Activated CD4-positive, alpha-beta T cell treated with anti-CD3 and anti-CD28 coated beads, Interleukin-2, amount 50 U/mL, for 24 hours (primary cell): ENCODE data around the gene THOP1.

Experiments
- DNase-seq, 2 donors: peaks; one replicate each; pipeline ENCODE4 v3.0.0-alpha.2; 2020; ENCODE audit warnings: low read depth in 1 of 2, low spot score in 1 of 2

THOP1 gene

DNA sequence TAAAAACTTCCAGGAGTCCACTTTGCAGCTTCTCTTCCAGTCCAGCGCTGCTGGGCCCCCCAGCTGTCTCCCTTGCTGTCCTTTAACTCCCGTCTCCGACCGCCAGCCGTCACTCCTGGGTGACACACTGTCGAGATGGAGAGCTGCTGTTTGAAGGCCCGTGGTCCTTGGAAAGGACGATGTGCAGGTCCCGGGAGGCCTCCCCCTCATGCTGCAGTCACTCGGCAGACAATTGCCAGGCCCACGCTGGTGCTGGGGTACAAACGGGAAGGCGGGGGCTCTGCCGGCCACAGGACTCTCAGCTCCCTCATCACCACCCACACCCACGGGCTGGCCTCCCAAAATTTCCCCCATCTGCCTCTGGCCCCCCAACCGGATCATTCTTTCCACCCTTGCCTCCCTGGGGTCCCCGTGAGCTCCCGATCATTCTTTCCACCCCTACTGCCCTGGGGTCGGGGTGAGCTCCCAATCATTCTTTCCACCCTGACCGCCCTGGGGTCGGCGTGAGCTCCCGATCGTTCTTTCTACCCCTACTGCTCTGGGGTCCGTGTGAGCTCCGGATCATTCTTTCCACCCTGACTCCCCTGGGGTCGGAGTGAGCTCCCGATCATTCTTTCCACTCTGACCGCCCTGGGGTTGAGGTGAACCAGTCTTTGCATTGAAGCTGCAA, 18.3 kb downstream of the THOP1 start:
- no peak for DNase-seq

DNA sequence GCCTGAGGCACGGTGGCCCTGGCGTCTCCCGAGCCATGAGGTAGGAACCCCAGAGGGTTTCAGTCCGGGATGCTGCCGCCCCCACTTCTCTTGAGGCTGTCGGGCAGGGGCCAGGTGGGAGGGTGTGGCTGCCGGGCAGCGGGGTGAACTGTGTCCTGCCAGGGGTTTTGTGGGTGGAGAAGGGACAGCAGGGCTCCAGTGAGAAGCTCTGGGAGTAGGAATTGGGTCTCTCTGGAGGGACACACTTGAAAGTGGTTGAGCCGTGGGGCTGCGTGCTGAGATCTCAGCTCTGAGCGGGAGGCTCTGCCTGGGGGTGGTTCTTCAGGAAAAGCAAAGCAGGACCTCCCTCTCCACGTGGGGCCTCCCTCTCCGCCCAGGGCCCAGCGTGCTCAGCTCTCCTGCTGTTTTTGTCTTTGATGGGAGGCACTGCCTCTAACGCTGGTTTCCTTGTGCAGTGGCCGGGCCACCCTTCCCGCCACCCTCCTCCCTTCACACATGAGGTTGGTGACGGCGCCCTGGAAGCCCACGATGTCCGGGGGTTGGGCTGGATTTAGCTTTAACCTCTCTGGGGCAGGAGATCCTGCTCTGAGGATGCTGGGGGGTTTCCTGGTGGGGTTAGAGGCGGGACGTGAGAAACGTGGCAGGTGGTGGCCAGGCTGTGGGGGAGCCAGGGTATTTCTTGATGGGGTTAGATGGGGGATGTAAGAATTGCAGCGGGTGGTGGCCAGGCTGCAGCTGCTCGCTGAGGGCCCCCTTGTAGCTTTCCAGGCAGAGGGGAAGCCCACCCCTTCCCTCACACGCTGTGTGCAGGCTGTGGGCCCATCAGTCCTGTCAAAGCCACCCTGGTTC, 19.1 kb downstream of the THOP1 start:
- DNase-seq = no peak

DNA sequence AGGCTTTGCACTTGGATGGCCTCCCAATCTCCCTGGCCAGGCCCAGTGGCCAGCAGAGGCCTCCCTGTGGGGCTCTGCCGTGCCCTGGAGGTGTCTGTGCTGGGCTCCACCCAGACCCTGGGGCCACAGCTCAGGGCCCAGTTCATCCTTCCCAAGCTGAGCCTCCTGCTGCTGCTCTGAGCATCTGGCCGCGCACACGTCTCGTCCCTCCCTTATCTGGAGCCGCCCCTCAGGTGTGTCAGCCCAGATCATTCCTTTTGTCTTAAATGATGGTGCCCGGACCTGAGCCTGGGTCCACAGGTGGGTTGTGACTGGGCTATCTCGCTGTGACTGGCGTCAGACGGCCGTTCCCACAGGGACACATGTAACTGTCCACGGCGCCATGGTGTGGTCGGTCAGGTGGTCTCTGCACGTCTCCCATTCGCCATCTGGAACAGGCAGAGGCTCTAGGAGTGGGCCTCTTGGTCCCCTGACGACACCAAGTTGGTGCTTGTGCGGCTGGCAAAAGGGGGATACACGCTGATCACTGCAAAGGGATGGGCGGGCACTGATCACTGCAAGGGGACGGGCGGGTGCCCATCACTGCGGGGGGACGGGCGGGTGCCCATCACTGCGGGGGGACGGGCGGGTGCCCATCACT, 20.1 kb downstream of the THOP1 start:
- DNase-seq = no peak

DNA sequence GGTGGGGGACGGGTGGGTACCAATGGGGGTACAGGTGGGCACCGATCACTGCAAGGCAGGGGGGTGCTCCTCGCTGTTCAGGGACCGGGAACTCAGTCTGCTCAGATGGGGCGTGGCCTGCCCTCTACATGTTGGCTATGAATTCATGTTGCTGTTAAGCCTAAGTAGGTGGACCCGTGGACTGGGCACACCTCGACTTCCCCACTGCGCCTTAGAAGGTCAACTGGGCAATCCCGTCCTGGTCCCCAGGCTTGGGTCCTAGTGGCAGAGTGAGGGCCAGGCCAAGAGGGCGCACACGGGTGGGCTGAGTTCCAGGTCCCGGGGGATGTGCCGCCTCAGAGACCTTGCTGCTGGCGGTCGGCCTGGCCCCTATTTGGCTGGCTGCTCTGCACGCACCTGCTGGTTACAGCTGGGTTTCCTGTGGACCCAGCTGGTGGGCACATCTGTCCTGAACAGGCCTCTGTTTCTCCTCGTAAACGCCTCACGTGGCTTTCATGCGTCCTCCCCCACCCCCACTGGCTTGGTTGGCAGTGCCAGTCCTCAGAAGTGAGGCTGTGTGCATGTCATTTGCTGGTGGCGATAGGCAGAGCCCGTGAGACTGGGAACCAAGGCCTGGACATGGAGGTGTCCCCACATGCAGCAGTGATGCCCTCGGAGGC, 20.8 kb downstream of the THOP1 start:
- no peak for DNase-seq

DNA sequence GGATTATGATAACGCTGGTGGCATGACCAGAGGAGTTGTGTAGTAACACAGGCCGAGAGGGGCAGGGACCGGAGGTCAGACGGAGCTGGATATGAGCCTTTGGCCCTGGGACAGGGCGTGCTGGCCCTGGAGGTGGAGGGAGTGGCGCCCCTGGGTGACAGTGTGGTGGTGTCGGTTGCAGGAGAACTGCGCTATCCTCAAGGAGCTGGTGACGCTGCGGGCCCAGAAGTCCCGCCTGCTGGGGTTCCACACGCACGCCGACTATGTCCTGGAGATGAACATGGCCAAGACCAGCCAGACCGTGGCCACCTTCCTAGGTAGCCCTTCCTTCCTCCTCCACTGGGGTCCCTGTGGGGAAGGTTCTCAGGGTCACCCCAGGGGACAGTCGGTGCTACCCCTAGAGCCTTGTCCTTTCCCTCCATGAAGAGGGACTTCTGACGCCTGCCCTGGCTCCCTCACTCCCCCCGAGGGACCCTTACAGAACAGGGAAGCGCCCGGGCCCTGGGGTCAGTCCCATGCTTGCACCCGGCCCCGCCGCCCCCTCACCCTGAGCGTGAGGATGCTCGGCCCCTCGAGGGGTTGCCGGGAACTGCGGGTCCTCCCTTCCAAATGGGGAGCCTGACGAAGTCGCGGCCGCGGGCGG, 21.6 kb downstream of the THOP1 start:
- DNase-seq = no peak

DNA sequence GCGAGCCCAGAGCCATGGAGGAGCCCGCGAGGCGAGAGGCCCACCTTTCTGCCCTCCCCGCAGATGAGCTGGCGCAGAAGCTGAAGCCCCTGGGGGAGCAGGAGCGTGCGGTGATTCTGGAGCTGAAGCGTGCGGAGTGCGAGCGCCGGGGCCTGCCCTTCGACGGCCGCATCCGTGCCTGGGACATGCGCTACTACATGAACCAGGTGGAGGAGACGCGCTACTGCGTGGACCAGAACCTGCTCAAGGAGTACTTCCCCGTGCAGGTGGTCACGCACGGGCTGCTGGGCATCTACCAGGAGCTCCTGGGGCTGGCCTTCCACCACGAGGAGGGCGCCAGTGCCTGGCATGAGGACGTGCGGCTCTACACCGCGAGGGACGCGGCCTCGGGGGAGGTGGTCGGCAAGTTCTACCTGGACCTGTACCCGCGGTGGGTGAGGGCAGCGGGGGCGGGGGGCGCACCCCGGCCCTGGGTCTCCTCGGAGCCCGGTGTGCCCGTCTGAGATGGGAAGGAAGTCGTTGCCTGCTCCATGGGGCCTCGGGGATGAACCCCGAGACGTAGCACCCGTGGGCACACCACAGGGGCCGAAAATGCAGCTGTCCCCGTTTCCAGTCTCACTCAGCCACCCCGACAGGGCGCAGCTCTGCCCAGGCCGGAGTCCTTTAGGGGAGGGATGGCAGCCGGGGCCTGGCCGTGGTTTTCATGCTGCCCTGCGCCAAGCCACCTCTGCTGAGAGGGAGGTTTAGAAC, 22.3 kb downstream of the THOP1 start:
- DNase-seq = no peak

DNA sequence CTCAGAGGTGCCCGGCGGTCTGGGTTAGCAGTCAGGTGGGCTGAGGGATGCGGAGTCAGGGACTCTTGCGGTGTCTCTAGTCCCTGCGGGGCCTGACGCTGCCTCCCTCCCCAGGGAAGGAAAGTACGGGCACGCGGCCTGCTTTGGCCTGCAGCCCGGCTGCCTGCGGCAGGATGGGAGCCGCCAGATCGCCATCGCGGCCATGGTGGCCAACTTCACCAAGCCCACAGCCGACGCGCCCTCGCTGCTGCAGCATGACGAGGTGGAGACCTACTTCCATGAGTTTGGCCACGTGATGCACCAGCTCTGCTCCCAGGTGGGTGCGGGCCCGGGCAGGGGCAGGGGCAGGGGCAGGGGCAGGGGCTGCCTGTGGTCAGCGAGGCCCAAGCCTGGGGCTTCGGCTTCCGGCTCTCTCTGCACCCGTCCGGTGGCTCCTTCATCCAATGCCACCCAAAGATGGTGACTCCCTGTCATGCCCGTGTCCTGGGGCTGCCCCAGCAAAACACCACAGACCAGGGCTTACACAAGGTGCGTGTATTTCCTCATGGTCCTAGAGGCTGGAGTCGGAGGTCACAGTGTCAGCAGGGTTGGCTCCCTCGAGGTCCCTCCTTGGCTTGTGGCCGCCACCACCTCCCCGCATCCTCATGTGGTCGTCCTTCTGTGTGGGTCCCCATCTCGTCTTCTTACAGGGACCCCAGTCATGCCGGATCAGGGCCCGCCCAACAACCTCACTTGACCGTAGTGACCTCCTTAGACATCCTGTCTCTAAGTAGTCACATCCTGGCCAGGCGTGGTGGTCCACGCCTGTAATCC, 23.0 kb downstream of the THOP1 start:
- no peak for DNase-seq

DNA sequence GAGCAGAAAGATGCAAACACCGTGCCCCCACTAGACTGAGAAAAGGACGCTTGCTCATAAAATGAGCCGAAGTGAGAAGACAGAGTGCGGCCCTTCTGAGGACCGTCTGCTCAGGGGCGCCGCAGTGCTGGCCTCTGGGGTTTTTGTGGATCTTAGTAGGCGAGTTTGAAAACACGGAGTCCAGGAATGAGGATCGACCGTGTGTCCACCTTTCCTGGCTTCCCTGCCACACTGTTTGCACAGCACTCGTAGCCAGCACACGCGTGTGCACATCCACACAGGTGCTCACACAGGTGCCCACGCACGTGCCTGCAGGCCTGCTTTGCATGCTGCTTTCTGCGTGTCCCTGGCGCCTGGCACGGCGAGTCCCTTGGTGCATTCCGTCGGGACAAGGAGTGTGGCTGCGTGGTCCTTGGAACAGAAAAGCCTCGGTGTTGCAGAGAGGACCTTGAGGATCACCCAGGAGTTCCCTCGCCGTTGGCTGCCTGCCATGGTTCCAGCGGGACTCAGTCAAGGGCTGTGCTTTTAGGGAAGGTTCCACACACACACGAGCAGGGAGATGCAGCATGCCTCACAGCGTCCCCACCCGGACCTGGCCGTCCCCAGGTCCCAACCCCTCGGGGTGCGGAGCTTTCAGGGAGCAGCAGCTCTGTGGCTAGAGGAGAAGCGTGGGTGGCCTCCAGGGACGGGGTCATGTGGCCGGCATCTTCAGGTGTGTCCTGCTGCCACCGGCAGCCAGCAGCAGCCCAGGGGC, 24.3 kb downstream of the THOP1 start:
- no peak for DNase-seq

DNA sequence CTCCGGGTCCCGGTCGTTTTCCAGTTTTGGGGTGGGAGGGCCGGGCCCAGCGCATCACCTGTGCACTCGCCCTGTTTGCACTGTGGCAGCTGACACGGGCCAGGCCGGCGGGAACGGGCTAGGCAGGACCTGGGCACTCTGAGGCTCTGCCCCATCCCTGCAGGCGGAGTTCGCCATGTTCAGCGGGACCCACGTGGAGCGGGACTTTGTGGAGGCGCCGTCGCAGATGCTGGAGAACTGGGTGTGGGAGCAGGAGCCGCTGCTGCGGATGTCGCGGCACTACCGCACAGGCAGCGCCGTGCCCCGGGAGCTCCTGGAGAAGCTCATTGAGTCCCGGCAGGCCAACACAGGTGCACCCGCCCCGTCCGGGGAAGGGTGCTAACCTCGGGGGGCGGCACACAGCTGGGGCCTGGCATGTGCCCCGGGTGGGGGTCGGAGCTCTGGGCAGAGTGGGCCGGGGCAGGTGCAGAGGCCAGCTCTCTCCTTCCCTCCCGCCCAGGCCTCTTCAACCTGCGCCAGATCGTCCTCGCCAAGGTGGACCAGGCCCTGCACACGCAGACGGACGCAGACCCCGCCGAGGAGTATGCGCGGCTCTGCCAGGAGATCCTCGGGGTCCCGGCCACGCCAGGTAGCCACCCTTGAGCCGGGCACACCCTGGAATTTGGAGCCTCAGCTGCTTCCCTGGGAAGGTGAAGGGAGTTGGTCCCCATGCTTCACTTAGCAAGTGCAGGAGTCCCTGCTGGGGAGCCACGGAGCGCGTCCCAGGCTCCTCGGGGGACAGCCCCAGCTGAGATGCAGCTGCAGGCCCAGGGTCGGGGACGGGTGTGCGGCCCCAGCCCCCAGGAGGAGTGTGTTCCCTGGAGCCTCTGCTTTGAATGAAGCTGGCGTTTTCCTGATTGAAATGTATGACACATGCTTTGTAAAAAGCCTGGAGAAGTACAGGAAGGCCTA, 25.1 kb downstream of the THOP1 start:
- no peak for DNase-seq

DNA sequence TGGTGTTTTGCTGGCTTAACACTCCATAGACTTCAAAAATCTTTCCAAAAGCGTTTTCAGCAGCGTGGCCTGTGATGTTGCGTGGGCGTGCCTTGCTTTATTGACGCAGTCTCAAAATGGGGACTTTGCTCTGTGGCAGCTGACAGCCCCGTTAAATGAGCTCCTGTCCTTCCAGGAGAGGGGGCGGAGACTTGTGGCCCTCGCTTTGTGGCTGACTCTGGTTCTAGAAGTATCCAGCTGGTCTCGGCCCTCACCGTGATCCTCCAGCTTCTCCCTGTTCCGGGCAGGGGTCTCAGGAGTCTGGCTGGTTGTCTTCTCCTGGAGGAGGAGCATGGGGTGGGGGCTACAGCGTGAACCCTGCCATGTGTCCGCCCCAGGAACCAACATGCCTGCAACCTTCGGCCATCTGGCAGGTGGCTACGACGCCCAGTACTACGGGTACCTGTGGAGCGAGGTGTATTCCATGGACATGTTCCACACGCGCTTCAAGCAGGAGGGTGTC, 26.0 kb downstream of the THOP1 start:
- no peak for DNase-seq

DNA sequence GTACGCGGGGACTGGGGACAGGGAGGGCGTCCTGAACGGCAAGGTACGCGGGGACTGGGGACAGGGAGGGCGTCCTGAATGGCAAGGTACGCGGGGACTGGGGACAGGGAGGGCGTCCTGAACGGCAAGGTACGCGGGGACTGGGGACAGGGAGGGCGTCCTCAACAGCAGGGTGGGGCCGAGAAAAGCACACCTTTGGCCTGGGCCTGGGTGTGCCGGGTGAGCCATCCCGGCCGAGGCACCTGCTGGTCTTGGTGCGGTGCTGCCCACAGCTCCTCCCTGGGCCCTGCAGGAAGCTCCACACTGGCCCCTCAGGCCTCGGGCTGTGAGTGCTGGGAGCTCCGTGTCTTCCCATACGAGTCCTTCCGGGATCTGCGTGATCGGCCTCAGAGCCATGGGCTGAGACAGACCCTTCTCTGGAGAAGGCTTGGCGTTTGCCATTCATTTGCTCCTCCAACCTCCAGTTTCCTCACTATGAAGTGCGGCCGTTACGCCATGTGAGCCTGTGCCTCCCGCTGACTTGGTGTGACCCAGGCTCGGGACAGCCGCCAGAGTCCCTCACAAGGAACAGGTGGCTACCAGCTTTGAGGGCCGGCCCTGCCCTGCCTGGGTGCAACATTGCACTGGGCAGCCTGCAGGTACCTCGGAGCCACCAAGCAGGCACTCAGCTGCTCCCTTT, 26.6 kb downstream of the THOP1 start:
- no peak for DNase-seq

DNA sequence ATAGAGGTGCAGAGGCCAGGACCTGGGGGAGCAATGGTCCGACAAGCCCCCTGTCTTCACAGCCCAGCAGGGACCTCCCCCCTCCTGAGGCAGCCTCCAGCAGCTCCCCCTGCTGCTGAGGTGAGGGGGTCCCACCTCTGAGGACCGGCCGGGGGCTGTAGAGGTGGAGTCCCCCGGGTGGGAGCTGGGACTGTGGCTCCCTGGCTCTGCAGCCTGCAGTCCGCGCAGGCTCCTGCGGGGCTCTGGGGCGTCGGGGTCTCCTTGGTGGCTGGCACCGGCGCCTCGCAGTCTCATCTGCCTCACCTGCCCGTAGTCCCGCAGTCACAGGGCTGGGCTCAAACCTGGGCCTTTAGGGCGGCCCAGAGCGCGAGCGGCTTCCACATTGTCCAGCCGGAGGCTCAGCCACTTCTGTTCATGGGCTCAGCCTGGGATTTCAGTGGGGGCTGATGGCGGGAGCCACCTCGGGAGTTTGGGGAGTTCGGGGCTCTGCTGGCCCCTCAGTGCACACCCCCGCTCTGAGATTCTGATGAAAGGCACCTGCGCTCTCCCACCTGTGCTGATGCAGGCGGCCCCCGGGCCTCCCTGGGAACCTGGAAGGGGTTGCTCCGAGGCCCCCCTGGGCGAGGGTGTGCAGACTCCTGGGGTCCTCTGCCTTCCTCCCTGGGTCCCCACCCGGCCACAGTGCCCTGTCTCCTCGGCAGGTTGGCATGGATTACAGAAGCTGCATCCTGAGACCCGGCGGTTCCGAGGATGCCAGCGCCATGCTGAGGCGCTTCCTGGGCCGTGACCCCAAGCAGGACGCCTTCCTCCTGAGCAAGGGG, 27.3 kb downstream of the THOP1 start:
- no peak for DNase-seq

DNA sequence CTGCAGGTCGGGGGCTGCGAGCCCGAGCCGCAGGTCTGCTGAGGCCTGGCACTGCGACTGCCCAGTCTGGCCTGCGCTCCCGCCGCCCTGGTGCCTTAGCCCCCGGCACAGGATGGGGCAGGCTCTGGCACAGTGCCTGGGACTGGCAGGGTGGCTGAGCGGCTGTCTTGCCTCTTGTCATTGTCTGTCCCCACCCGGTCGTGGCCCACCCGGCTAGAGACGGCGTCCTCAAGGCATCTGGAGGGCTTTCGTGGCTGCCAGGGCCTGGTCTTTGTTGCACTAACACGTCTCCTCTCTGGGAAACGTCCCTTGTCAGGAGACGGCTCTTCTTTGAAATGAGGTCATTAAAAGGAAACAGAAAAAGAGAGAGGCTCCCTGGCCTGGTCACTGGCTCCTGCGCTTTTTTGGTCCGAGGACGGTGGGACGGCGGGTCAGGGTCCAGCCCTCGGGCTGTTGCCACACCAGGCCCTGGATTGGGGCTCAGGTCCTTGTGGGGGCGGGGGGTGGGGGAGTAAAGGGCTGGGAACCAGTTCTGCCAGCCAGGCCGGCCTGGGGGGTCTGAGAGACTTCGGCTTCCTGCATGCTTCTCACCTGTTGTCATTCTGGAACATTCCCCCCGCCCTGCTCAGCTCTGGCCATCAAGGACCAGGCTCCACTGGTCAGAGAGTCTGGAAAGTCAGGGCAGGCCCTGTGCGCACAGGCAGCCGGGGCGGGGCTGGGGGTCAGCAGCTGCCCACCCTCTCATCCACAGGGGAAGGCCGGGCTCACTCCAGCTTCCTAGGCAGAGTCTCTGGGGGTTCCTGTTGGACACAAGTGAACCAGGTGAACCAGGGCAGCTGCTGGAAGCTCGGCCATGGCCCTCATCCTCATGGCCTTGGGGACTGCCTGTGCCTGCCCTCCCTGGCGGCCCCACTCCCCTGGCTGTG, 28.2 kb downstream of the THOP1 start:
- DNase-seq = no peak

DNA sequence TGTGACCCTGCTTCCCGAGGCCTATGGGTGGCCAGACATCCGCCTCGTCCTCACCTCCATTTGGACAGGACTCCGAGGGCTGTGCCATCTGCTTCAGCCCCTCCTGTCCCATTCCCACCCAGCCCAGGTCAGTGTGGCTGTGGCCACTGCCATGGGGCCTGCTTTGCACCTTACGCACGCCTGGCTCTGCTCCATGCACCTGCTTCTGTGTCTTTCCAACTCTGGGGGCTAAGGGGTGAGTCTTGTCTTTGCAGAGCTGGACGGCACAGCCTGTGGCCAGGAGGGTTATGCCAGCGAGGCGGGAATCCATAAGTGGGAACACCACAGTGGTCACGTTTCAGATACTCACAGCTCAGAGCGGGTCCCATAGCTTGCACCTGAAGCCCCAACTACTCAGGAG, 29.1 kb downstream of the THOP1 start:
- DNase-seq = no peak

DNA sequence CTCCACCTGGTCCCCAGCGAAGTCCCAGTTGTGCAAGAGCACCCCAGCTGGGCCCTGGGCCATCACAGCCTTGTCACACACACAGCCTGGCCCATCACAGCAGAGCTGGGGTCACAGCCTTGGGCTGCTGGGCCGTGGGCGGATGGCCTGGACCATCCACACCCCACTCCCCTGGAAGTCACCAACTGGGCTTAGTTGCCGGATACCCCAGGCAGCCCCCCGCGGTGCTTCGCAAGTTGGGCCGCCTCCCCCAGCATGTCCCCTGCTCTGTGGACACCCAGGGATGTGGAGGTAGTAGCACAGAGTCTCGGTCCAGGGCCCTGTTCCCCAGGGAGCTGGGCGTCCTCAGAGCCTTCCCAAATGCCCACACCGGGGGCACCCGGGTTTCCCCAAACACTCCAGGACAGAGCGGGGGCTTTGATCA, 29.9 kb downstream of the THOP1 start:
- no peak for DNase-seq
